ENCODE data around the gene NUB1.
"Not testable (repeated sequence)": the region's sequence is repeated elsewhere in the genome, so short reads cannot be mapped to it uniquely, and the experiment has no call there.

NUB1 gene, protein sequence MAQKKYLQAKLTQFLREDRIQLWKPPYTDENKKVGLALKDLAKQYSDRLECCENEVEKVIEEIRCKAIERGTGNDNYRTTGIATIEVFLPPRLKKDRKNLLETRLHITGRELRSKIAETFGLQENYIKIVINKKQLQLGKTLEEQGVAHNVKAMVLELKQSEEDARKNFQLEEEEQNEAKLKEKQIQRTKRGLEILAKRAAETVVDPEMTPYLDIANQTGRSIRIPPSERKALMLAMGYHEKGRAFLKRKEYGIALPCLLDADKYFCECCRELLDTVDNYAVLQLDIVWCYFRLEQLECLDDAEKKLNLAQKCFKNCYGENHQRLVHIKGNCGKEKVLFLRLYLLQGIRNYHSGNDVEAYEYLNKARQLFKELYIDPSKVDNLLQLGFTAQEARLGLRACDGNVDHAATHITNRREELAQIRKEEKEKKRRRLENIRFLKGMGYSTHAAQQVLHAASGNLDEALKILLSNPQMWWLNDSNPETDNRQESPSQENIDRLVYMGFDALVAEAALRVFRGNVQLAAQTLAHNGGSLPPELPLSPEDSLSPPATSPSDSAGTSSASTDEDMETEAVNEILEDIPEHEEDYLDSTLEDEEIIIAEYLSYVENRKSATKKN

DNA sequence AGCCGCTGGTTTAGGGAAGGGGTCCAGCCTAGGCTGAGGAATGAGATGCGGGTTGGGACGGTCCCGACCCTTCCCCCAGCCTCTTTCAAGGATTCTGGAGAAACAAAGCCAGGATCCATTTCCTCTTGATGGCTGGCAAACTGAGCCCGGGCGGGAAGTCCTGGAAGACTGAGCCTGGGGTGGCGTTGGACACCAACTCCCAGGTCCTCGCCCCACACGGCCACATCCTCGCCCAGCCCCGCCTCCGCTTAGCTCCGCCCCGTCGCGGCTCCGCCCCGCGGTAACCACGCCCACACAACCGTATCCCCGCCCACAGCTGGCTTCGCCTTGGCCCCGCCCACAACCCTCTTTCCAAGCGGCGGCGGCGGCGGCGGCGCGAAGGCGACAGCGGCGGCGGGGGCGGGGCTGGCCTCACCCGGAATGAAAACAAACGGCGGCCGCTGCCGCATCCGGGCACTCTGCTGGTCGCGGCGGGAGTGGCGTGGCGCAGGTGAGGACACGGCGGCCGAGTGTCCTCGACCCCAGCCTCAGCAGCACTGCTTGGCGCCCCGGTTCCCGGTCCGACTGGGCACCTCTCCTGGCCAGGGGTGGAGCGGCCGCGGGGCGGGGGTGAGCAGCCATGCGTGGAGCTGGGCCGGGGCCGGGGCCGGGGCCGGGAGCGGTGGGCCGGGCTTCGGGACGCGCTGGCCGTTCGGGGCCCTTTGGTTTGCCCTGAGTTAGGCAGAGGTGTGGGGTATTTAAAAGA lies at the start of gene NUB1:
TSS of gene NUB1 (plus strand) at position 456 of the 745 bp plus-strand sequence. CDS start 3,538 bp downstream, outside the sequence.
- DNase-seq, result peak; percentile 93 to 94

- no peak for DNase-seq
Observed at GRCh38 chr7:151292850-151293249, 48.8 kb upstream of the NUB1 start.

DNA sequence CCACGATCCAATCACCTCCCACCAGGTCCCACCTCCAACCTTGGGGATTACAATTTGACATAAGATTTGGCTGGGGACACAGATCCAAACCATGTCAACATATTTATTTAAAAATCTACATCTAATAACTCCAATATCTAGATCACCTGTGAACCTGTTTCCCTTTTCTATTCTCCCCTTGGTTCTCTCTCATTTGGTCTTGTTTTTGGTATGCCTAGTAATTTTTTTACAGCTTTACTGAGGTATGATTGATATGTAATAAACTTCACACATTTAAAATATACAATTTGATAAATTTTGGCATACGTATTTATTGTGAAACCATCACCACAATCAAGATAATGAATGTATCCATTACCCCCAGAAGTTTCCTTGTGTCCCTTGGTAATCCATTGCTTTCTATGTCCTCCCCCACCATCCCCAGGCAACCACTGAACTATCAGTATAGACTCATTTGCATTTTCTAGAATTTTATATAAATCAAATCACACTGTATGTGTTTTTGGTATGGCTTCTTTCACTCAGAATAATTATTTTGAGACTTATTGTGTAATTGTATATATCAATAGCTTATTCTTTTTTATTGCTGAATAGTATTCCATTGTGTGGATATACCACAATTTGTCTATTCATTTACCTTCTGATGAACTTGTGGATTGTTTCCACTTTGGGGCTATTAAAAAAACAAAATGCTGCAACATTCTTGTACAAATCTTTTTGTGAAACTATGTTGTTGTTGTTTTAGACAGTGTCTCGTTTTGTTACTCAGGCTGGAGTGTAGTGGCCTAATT lies 45.2 kb upstream of the NUB1 start:
- DNase-seq, result no peak

DNA sequence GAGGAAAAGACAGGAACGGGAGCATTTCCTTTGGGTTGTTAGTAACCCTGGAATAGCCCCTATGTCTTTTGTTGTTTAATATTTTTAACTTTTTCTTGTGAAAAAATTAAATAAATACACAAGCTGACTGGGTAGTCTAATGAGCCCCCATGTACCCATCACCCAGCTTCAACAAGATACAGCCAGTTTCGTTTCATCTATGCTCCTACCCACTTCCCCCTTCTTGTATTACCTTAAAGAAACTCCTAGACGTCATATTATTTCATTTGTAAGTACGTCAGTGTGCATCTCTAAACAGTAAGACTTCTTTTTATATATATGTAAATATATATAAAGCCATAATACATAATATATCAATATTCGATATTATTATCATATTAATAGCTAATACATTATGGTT lies 42.8 kb upstream of the NUB1 start:
- DNase-seq, result no peak

GRCh38 chr7:151299530-151299929 lies 42.1 kb upstream of the NUB1 start:
- no peak for DNase-seq

DNA sequence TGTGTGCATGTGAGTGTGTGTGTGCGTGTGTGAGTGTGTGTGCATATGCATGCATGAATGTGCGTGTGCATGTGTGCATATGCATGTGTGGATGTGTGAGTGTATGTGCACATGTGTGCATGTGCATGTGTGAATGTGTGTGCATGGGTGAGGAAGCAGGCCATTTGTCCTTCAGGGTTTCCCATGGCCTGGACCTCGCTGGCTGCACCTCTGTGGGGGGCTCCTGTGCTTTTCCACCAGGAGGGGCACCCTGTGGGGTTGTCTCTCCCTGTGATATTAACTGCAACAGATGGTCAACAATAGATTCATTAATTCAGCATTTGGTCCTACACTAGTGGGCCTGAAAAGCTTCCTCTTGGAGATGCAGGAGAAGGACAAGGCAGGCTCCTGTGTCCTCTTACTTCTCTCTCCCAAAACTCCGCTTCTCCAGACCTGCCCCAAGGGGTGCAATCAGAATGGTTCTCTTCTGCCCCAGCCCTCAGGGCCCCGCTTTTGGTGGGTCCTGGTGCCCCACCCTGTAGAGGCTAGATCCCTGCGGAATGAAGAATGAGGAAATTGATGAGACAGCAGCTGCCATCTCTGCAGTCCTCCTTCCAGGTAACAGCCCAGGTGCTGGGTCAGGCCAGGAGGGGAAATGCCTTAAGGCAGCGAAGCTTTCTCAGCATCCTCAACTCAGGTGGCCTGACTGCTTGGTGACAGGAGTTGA lies 41.5 kb upstream of the NUB1 start:
- DNase-seq, result peak in 1 of 2 donors; percentile 8

DNA sequence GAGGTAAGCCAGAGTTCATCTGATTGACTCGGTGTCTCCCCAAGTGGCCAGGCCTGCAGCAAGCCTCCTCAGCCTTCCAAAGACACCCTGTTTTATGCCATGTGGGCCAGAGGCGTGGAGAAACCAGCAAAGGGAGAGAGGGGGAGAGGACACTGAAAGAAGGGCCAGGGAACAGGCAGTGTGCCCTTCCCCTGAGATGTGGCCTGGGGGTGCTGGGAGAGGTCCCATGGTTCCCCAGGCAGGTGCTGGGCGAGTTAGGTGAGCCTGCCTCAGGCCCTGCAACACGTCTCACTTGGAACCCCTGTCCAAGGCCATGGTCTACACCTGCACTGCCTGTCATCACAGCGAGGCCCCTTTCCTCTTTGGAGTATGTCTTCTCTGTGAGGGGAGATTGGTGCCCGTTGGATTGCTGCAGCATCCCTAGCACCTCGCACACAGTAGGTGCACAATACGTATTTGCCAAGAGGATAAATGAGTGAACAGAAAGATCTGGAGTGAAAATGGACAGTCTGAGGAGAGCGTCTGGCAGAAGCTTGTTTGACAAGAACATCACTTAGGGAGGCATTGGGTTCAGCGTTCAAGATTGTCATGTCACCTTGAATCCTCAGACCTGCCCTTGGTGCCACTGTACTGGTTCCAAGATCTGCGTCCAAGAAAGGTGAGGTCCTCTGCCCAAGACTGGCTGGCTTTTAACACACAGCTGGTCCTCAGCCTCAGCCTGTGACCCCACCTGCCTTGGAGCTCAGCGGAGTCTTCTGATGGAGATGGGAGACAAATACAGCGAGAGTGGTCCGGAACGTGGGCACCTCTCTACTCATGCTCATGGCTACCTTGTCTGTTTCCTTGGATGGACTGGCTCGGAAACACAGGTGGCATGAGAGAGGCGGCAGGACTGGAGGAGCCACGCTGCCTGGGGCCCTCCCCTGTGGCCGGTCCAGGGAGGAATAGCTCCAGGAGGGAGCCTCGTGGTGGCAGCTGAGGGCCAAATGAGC lies 39.8 kb upstream of the NUB1 start:
- peak in 1 of 2 donors; percentile 11 for DNase-seq

DNA sequence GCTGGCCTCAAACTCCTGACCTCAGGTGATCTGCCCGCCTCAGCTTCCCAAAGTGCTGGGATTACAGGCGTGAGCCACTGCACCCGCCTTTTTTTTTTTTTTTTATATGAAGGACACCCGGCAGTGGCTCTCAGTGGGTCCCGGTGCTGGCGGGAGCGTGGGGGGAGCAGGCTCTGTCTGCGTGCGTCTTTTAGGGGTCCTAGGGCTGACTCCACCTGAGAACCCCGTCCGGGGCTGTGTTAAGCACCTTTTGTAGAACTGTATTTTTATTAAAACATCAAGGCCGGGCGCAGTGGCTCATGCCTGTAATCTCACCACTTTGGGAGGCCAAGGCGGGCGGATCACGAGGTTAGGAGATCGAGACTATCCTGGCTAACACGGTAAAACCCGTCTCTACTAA lies 37.4 kb upstream of the NUB1 start:
- not testable (repeated sequence) for DNase-seq

DNA sequence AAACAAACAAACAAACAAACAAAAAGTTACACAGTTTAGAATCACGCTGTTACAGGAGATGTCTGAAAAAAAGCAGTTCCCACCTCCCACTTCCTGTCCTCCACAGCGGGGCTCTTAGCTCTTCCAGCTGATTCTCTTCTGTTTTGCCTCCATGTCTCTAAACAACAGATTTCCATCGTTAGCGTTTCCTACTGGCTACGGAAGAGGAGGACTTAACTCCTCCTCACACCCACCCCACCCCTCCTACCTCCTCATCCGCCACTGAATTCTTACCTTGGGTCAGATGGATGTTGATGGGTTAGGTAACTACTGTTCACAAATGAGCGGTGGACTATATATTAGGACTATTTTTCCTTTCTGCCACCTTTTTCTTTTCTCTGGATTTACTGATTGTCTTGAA lies 36.8 kb upstream of the NUB1 start:
- no peak for DNase-seq

GRCh38 chr7:151306374-151306773 lies 35.2 kb upstream of the NUB1 start:
- no peak for DNase-seq

- DNase-seq, result no peak
Observed at GRCh38 chr7:151306860-151307259, 34.8 kb upstream of the NUB1 start.

- DNase-seq, result no peak
Observed at GRCh38 chr7:151307536-151307935, 34.1 kb upstream of the NUB1 start.

- DNase-seq, result no peak
Observed at GRCh38 chr7:151308256-151308655, 33.4 kb upstream of the NUB1 start.

GRCh38 chr7:151308791-151309190 lies 32.8 kb upstream of the NUB1 start:
- no peak for DNase-seq

GRCh38 chr7:151309311-151309710 lies 32.3 kb upstream of the NUB1 start:
- DNase-seq, result no peak

- DNase-seq, result no peak
Observed at GRCh38 chr7:151310578-151310977, 31.0 kb upstream of the NUB1 start.

DNA sequence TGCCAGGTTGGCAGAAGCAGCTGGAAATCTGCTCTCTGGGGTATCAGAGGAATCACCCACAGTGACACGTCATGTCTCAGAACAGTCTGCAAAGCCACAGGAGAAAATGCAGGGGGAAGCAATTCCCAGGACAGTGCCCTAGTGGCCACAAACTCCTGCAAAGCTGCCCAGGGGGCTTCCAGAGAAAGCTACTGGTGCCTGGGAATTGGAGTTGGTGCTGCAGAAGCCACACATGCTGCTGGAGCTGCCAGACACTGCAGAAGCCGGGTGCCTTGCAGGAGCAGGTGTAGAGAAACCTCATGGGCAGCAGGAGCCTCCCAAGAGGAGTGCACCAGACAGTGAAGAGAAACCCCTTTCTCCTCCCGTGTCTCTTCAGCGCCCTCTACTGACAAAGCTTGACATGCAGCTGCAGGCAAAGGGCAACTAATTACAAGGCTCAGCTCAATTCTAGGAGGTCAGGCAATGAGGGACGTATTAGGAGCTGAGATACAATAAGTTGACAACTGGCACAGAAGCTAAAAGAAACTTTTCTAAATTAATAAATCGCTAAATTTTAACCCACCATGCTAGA lies 30.2 kb upstream of the NUB1 start:
- peak in 1 of 2 donors; percentile 39 for DNase-seq

- no peak for DNase-seq
Observed at GRCh38 chr7:151312356-151312755, 29.3 kb upstream of the NUB1 start.

- peak in 1 of 2 donors; percentile 24 for DNase-seq
Observed at GRCh38 chr7:151312831-151313809, 28.5 kb upstream of the NUB1 start.
